Prostate gland (tissue), 2 donors: ENCODE data around the gene NRXN3. TPM values are rescaled to one million over a fixed set of nuclear protein-coding genes. Genes with fewer than 3 reads are reported as not detected.

Experiments
- DNase-seq: peaks from one replicate; pipeline ENCODE4 v3.0.0-alpha.2; 2019; ENCODE audit warnings: low spot score
- H3K27ac ChIP-seq, 2 donors: fragments of 200-600 bp; sonication (generic); 2 replicates each; pipeline ENCODE4 v1.5.1; 2017 to 2019
- H3K27me3 ChIP-seq: fragments of 200-600 bp; sonication (generic); replicated peaks from 2 replicates; pipeline ENCODE4 v1.5.1; 2019; ENCODE audit not compliant: insufficient read depth
- H3K36me3 ChIP-seq, 2 donors: fragments of 200-600 bp; sonication (generic); 1 replicate in 1 of 2; 2 replicates in 1 of 2; pipeline versions ENCODE4 v1.5.1 to v1.8.1; 2017 to 2019
- H3K4me1 ChIP-seq: fragments of 200-600 bp; sonication (generic); replicated peaks from 2 replicates; pipeline ENCODE4 v1.5.1; 2019
- H3K4me3 ChIP-seq, 2 donors: fragments of 200-600 bp; sonication (generic); 2 replicates each; pipeline ENCODE4 v1.5.1; 2017 to 2019
- H3K9me3 ChIP-seq: fragments of 200-600 bp; sonication (generic); 2 replicates; pipeline ENCODE4 v1.5.1; 2017
- CTCF ChIP-seq, 4 experiments: fragments of 200-600 bp in 2 of 4; fragments of 450-650 bp in 2 of 4; sonication (generic) in 2 of 4; IDR thresholded peaks; 1 replicate in 3 of 4; 2 replicates in 1 of 4; pipeline ENCODE4 v1.5.1; 2016 to 2019; ENCODE audit warnings: antibody characterized with exemption in 4 of 4, mild to moderate bottlenecking in 2 of 4, moderate library complexity in 2 of 4
- POLR2A ChIP-seq: fragments of 450-650 bp; IDR thresholded peaks from one replicate; pipeline ENCODE4 v1.6.1; 2016; ENCODE audit warnings: antibody characterized with exemption, mild to moderate bottlenecking
- POLR2AphosphoS5 ChIP-seq: sonication (generic); formaldehyde crosslinking; IDR thresholded peaks from one replicate; pipeline ENCODE4 v1.6.1; 2017; ENCODE audit warnings: antibody characterized with exemption
- WGBS: methylation state at CpG from one replicate; pipeline ENCODE4 v1.1.5; 2018; 5-methylcytosine and 5-hydroxymethylcytosine counted together
- intact Hi-C: fragments of 100-400 bp; cut with DNase I; formaldehyde crosslinking; loops from one replicate; pipeline ENCODE4 v1.14.2; 2022
- total RNA-seq, 2 donors: library from RNA; depleted of rRNA; stranded (reverse); fragments of >200 nt; gene quantifications; one replicate each; pipeline ENCODE4 v1.1.0, GENCODE V29; 2016

Gene NRXN3
- total RNA-seq, 2 donors from 2014 or later, result 6.6 to 8.2 TPM

GRCh38 chr14:79413734-79414428 lies 1243.7 kb downstream of the NRXN3 start:
- intact Hi-C loops, result no loop called here
- H3K27me3 ChIP-seq, result no peaks in the 10 kb centered on the region

DNA sequence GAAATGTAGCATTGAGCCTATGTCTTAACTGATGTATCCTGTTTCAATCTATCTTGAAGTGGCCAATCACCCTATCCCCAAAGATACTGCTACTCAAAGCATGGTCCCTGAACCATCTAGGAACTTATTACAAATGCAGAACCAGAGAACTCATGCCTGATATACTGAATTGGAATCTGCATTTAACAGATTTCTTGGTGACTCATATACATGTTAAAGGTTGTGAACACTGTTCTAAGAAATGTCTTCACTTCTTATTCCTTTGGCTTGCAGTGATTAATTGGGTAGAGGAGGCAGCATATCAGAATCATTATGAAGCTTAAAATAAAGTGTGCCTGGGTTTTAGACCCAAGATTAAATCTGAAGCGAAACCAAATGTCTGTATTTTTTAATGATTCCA lies 1245.6 kb downstream of the NRXN3 start:
- Histone ChIP-seq H3K27ac (no peak overlapping the region), H3K9me3 (no peaks in the 10 kb centered on the region), H3K4me3 (no peak overlapping the region), H3K4me1 (no peaks in the 10 kb centered on the region), H3K36me3 (no peaks in the 10 kb centered on the region), H3K27me3 (no peaks in the 10 kb centered on the region)
- DNase-seq, result no peak
- TF ChIP-seq CTCF (IDR thresholded peaks at IDR 0.05) (no peak), POLR2AphosphoS5 (no peak), POLR2A (no peak)
- intact Hi-C loops, result no loop called here
- 88% methylated on average over 1 of the region's 1 CpG for WGBS

More at GRCh38 chr14:79413734-79414428, 1243.7 kb downstream of the NRXN3 start:
- 95% methylated on average over 4 of the region's 4 CpGs for WGBS
- TF ChIP-seq POLR2A (no peak), CTCF (IDR thresholded peaks at IDR 0.05) (no peak), POLR2AphosphoS5 (no peak)
- H3K4me3 ChIP-seq, result no peak overlapping the region
- H3K27ac ChIP-seq, result no peak overlapping the region
- no peak for DNase-seq
- no peaks in the 10 kb centered on the region for H3K4me1 ChIP-seq
- no peaks in the 10 kb centered on the region for H3K9me3 ChIP-seq
- H3K36me3 ChIP-seq, result no peaks in the 10 kb centered on the region

GRCh38 chr14:79417961-79418360 lies 1247.8 kb downstream of the NRXN3 start:
- 81% methylated on average over 2 of the region's 2 CpGs for WGBS
- no peaks in the 10 kb centered on the region for H3K36me3 ChIP-seq
- DNase-seq, result no peak
- H3K9me3 ChIP-seq, result no peaks in the 10 kb centered on the region
- H3K4me1 ChIP-seq, result no peaks in the 10 kb centered on the region
- TF ChIP-seq POLR2AphosphoS5 (no peak), CTCF (IDR thresholded peaks at IDR 0.05) (no peak), POLR2A (no peak)
- intact Hi-C loops, result no loop called here
- H3K27me3 ChIP-seq, result no peaks in the 10 kb centered on the region
- H3K4me3 ChIP-seq, result no peak overlapping the region
- no peak overlapping the region for H3K27ac ChIP-seq

GRCh38 chr14:79418649-79419415 lies 1248.7 kb downstream of the NRXN3 start:
- H3K27me3 ChIP-seq, result no peaks in the 10 kb centered on the region
- no peak for DNase-seq
- no peaks in the 10 kb centered on the region for H3K9me3 ChIP-seq
- no peaks in the 10 kb centered on the region for H3K36me3 ChIP-seq
- no peak overlapping the region for H3K4me3 ChIP-seq
- 80% methylated on average over 5 of the region's 5 CpGs for WGBS
- H3K27ac ChIP-seq, result no peak overlapping the region
- TF ChIP-seq POLR2AphosphoS5 (no peak), CTCF (IDR thresholded peaks at IDR 0.05) (no peak), POLR2A (no peak)
- no peaks in the 10 kb centered on the region for H3K4me1 ChIP-seq
- intact Hi-C loops, result no loop called here
